ENCODE results near the gene CRBN.

Gene CRBN

DNA sequence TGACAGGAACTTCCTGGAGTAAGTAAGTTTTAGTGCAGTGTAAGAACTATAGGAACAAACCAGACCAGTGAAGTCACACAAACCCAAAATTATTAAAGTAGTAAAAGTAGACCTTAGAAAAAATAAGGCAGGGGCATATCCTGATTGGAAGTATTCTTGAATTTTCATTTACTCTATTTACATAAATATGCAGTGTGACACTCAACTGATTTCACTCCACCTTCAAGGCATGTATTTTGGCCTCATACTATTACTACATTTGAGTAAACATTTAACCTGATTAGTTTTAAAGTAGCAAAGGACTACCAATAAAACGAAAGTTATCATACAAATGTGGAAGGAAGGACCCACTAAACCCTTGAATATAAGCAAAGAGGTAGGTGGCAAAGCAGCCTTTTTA is 29.9 kb downstream of the CRBN start:
- TF ChIP-seq ZNF274 (IDR thresholded peaks at IDR 0.05; ENCODE audit: low read depth, low read length) (no peak), SUZ12 (IDR thresholded peaks at IDR 0.05; ENCODE audit: extremely low read depth, insufficient read depth, insufficient read length) (no peak), YY1 (IDR thresholded peaks at IDR 0.05; ENCODE audit: insufficient read depth, insufficient read length) (no peak)
- H3K9me3 ChIP-seq (ENCODE audit: insufficient read depth, low read length): no peaks in the 10 kb centered on the region
- H3K4me3 ChIP-seq (ENCODE audit: insufficient read length, low read depth): no peak overlapping the region
- no peak for DNase-seq (ENCODE audit: low read depth, low spot score)
- peaks cover 86% of the 10 kb centered on the region for H3K36me3 ChIP-seq (ENCODE audit: insufficient read depth, insufficient read length, low read length)
- H3K27me3 ChIP-seq (ENCODE audit: insufficient read depth, insufficient read length): no peaks in the 10 kb centered on the region
- H3K4me1 ChIP-seq (ENCODE audit: insufficient read depth, insufficient read length): no peaks in the 10 kb centered on the region
- H3K9ac ChIP-seq (ENCODE audit: insufficient read length, low read depth): no peak overlapping the region

DNA sequence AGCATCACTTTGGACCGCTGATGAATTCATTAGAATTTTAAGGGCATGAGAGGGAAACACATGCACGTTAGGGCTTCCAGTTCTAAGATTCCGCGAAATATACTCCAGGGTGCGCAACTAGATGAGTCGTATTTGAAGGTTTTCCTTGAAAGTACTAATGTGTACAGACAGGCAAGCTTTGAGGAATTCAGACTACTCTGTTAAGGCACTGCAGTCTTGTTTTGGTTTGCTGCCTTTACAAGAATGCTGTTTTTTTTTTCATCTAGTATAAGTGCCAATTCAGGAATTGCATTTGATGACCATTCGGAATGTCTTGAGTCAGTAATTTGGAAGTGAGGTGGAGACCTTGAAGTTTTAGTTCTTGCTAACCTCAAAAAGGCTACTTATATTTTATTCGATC is 33.7 kb downstream of the CRBN start:
- DNase-seq (ENCODE audit: low read depth, low spot score): no peak
- no peaks in the 10 kb centered on the region for H3K4me1 ChIP-seq (ENCODE audit: insufficient read depth, insufficient read length)
- H3K4me3 ChIP-seq (ENCODE audit: insufficient read length, low read depth): no peak overlapping the region
- H3K9ac ChIP-seq (ENCODE audit: insufficient read length, low read depth): no peak overlapping the region
- TF ChIP-seq ZNF274 (IDR thresholded peaks at IDR 0.05; ENCODE audit: low read depth, low read length) (no peak), SUZ12 (IDR thresholded peaks at IDR 0.05; ENCODE audit: extremely low read depth, insufficient read depth, insufficient read length) (no peak), YY1 (IDR thresholded peaks at IDR 0.05; ENCODE audit: insufficient read depth, insufficient read length) (no peak)
- no peaks in the 10 kb centered on the region for H3K27me3 ChIP-seq (ENCODE audit: insufficient read depth, insufficient read length)
- H3K9me3 ChIP-seq (ENCODE audit: insufficient read depth, low read length): no peaks in the 10 kb centered on the region
- peaks cover 95% of the 10 kb centered on the region for H3K36me3 ChIP-seq (ENCODE audit: insufficient read depth, insufficient read length, low read length)

DNA sequence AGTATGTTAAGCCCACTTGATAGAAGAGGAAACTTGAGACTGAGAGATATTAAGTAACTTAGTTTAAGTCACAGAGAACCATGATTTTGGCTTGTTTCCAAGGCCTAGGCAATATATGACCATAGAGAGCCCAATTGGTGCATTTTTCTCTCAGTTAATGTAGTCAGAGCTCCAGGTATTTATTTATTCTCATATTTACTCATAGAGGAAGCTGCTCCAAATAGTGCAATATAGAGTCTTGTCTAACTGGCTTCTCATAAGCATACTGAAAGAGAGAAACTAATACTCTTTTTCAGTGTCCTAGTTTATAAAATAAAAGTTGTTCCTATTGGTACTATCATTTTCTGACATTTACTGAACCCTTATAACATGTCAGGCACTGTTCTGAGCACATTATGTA is 37.6 kb downstream of the CRBN start:
- Histone ChIP-seq H3K36me3 (ENCODE audit: insufficient read depth, insufficient read length, low read length) (peaks cover 95% of the 10 kb centered on the region), H3K4me3 (ENCODE audit: insufficient read length, low read depth) (no peak overlapping the region)

DNA sequence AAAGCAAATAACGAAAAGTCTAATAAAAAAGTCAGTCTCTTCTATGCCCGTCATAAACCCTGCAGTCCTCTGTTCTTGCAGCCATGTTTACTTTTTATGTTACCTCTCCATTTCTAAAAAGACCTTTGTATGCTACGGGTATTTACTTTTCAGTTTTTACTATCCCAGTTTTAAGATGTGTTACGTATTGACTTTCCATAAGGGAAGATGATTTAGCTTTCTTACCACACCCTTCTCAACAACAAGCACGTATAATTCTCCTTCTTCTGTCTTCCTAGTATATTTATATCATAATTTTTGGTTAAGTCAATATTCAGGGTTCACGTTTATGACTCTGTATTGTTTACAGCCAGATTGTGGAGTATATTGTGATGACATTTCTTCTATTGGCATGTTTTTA is 42.0 kb downstream of the CRBN start:
- no peaks in the 10 kb centered on the region for H3K9me3 ChIP-seq (ENCODE audit: insufficient read depth, low read length)
- no peak overlapping the region for H3K9ac ChIP-seq (ENCODE audit: insufficient read length, low read depth)
- H3K27me3 ChIP-seq (ENCODE audit: insufficient read depth, insufficient read length): no peaks in the 10 kb centered on the region
- no peaks in the 10 kb centered on the region for H3K4me1 ChIP-seq (ENCODE audit: insufficient read depth, insufficient read length)
- peaks cover 89% of the 10 kb centered on the region for H3K36me3 ChIP-seq (ENCODE audit: insufficient read depth, insufficient read length, low read length)
- DNase-seq (ENCODE audit: low read depth, low spot score): no peak
- no peak overlapping the region for H3K4me3 ChIP-seq (ENCODE audit: insufficient read length, low read depth)
- no peak for TF ChIP-seq ZNF274 (IDR thresholded peaks at IDR 0.05; ENCODE audit: low read depth, low read length)
- TF ChIP-seq YY1 (IDR thresholded peaks at IDR 0.05; ENCODE audit: insufficient read depth, insufficient read length): no peak
- no peak for TF ChIP-seq SUZ12 (IDR thresholded peaks at IDR 0.05; ENCODE audit: extremely low read depth, insufficient read depth, insufficient read length)

More for the DNA sequence above, 37.6 kb downstream of the CRBN start:
- TF ChIP-seq SUZ12 (IDR thresholded peaks at IDR 0.05; ENCODE audit: extremely low read depth, insufficient read depth, insufficient read length) (no peak), ZNF274 (IDR thresholded peaks at IDR 0.05; ENCODE audit: low read depth, low read length) (no peak), YY1 (IDR thresholded peaks at IDR 0.05; ENCODE audit: insufficient read depth, insufficient read length) (no peak)
- no peaks in the 10 kb centered on the region for H3K27me3 ChIP-seq (ENCODE audit: insufficient read depth, insufficient read length)
- H3K4me1 ChIP-seq (ENCODE audit: insufficient read depth, insufficient read length): no peaks in the 10 kb centered on the region
- H3K9ac ChIP-seq (ENCODE audit: insufficient read length, low read depth): no peak overlapping the region
- no peaks in the 10 kb centered on the region for H3K9me3 ChIP-seq (ENCODE audit: insufficient read depth, low read length)
- no peak for DNase-seq (ENCODE audit: low read depth, low spot score)

DNA sequence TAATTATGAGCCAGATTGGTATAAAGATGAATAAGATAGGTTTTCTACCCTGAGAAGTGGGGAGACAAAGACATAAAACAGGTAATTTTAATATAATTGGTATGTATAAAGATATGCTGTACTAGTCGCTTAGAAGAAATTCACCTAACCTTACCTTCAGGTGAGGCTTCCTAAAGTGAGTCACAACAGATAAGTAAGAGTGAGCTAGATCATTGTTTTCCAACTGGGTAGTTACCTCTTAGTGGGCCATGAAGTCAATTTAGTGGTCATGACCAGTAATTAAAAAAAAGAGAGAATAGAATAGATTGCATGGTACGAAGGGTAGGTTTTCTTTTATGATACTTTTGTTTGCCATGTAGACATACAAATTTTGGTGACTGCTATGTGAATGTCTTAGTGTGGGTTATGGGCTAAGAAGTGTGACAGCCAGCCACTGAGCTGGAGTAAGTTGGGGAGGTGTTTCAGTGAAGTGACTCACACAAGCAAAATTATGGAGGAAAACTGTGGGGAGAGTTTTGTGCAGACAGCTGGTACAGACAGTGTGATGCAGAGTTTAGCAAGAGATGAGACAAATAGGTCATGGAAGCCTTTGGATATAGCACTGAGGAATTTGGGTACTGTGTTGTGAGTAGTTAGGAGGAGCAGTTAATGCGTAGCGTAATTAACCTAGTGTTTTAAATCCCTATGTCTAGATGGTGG is 44.6 kb downstream of the CRBN start:
- Histone ChIP-seq H3K4me3 (ENCODE audit: insufficient read length, low read depth) (no peak overlapping the region), H3K27me3 (ENCODE audit: insufficient read depth, insufficient read length) (no peaks in the 10 kb centered on the region), H3K9me3 (ENCODE audit: insufficient read depth, low read length) (peaks cover 8% of the 10 kb centered on the region; the same call in 1 of the 2 replicates), H3K9ac (ENCODE audit: insufficient read length, low read depth) (no peak overlapping the region), H3K4me1 (ENCODE audit: insufficient read depth, insufficient read length) (no peaks in the 10 kb centered on the region), H3K36me3 (ENCODE audit: insufficient read depth, insufficient read length, low read length) (peaks cover 79% of the 10 kb centered on the region)
- no peak for DNase-seq (ENCODE audit: low read depth, low spot score)
- TF ChIP-seq YY1 (IDR thresholded peaks at IDR 0.05; ENCODE audit: insufficient read depth, insufficient read length): no peak
- no peak for TF ChIP-seq ZNF274 (IDR thresholded peaks at IDR 0.05; ENCODE audit: low read depth, low read length)
- TF ChIP-seq SUZ12 (IDR thresholded peaks at IDR 0.05; ENCODE audit: extremely low read depth, insufficient read depth, insufficient read length): no peak

DNA sequence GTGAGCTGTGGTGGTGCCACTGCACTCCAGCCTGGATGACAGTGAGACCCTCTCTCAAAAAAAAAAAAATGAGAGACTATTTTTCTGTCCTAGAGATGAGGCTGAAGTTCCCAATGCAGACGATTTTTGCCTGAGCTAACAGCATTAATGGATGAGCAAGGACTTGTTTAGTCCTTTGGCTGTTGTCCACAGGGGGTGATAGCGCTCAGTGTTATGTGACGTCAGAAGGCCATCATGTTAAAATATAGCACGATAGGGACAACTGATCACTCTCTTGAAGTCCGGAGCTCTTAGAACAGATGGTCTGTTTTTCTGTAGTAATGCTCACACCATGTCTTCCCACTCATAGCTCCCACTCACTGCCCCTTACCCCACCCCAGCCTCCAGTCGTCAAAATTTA is 46.0 kb downstream of the CRBN start:
- H3K4me1 ChIP-seq (ENCODE audit: insufficient read depth, insufficient read length): no peaks in the 10 kb centered on the region
- H3K9ac ChIP-seq (ENCODE audit: insufficient read length, low read depth): no peak overlapping the region
- peaks cover 8% of the 10 kb centered on the region; the same call in 1 of the 2 replicates for H3K9me3 ChIP-seq (ENCODE audit: insufficient read depth, low read length)
- peaks cover 79% of the 10 kb centered on the region for H3K36me3 ChIP-seq (ENCODE audit: insufficient read depth, insufficient read length, low read length)
- H3K4me3 ChIP-seq (ENCODE audit: insufficient read length, low read depth): no peak overlapping the region
- DNase-seq (ENCODE audit: low read depth, low spot score): no peak
- no peaks in the 10 kb centered on the region for H3K27me3 ChIP-seq (ENCODE audit: insufficient read depth, insufficient read length)
- TF ChIP-seq ZNF274 (IDR thresholded peaks at IDR 0.05; ENCODE audit: low read depth, low read length) (no peak), YY1 (IDR thresholded peaks at IDR 0.05; ENCODE audit: insufficient read depth, insufficient read length) (no peak), SUZ12 (IDR thresholded peaks at IDR 0.05; ENCODE audit: extremely low read depth, insufficient read depth, insufficient read length) (no peak)

DNA sequence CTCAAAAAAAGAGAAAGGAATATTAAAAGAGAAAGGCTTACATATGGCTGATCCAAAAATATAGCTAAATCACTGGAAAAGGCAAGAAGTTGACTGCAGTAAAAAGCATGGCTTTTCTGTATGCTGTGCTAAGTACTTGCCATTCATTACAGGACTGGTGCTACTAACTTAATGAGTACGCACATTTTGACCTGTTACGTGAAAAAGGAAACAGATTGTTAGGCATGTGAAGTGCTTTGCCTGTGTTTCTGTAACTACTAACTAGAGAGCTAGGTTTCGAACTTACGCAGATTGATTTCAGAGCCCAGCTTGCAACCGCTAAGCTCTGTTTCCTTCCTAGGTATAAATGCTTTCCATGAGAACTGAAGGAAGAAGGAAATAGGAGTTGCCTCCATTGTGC is 49.9 kb downstream of the CRBN start:
- no peak for DNase-seq (ENCODE audit: low read depth, low spot score)

More for the DNA sequence above, 49.9 kb downstream of the CRBN start:
- H3K9ac ChIP-seq (ENCODE audit: insufficient read length, low read depth): no peak overlapping the region
- H3K4me3 ChIP-seq (ENCODE audit: insufficient read length, low read depth): no peak overlapping the region
- H3K9me3 ChIP-seq (ENCODE audit: insufficient read depth, low read length): peaks cover 8% of the 10 kb centered on the region; the same call in 1 of the 2 replicates
- H3K27me3 ChIP-seq (ENCODE audit: insufficient read depth, insufficient read length): no peaks in the 10 kb centered on the region
- TF ChIP-seq YY1 (IDR thresholded peaks at IDR 0.05; ENCODE audit: insufficient read depth, insufficient read length): no peak
- TF ChIP-seq SUZ12 (IDR thresholded peaks at IDR 0.05; ENCODE audit: extremely low read depth, insufficient read depth, insufficient read length): no peak
- TF ChIP-seq ZNF274 (IDR thresholded peaks at IDR 0.05; ENCODE audit: low read depth, low read length): no peak
- H3K4me1 ChIP-seq (ENCODE audit: insufficient read depth, insufficient read length): peaks cover 2% of the 10 kb centered on the region
- peaks cover 50% of the 10 kb centered on the region for H3K36me3 ChIP-seq (ENCODE audit: insufficient read depth, insufficient read length, low read length)

Measured in NT2/D1 (cell line).